HepG2 (cell line): Measurements from ENCODE around the gene CHRM2. TPM values are rescaled to one million over a fixed set of nuclear protein-coding genes. Genes with fewer than 3 reads are reported as not detected.

Experiments
- ATAC-seq: fragments of 200-7000 bp; cut with Tn5 transposase; 3 replicates; pipeline ENCODE4 v1.9.1; 2020; ENCODE audit warnings: mild to moderate bottlenecking, moderate library complexity
- BruUV-seq: library from RNA; stranded (reverse); fragments of 400-500 nt; replicated peaks from 2 replicates; lab custom pipeline; 2021; lab: Mats Ljungman, UMichigan
- CTCF ChIA-PET: fragments of 300-600 bp; formaldehyde crosslinking; extraction: SDS; loops from one replicate; lab custom pipeline; 2021; ENCODE audit warnings: low total read pairs, inconsistent platforms, low intra/inter-chr PET ratio; lab: Yijun Ruan, JAX
- POLR2A ChIA-PET: fragments of 350-600 bp; sonication (Branson Sonifier 250); formaldehyde crosslinking; loops from one replicate; lab custom pipeline; 2020; ENCODE audit warnings: antibody characterized with exemption, inconsistent platforms; lab: Yijun Ruan, JAX
- DNase-seq: peaks from one replicate; pipeline ENCODE4 v3.0.0-alpha.2; 2015; ENCODE audit warnings: low spot score
- FAIRE-seq: peaks from 3 replicates; lab custom pipeline; 2011; peaks lifted over from hg19 to GRCh38; lab: Jason Lieb, UNC
- H2AFZ ChIP-seq: one replicate; pipeline ENCODE4 v1.6.1; 2011; ENCODE audit warnings: low read length, inconsistent platforms
- H3K27ac ChIP-seq: fragments of 300-600 bp; 3 replicates; pipeline ENCODE4 v1.8.0; 2011; ENCODE audit warnings: mixed run types, mild to moderate bottlenecking, mixed read lengths, low read length, inconsistent platforms; ENCODE audit not compliant: insufficient read depth; ENCODE audit errors: extremely low read length
- H3K27me3 ChIP-seq, 2 experiments: fragments of 200-600 bp in 1 of 2; 2 replicates in 1 of 2; 3 replicates in 1 of 2; pipeline versions ENCODE4 v1.6.0 to v1.8.0; 2011; ENCODE audit warnings: low read length in 2 of 2, mild to moderate bottlenecking in 2 of 2, moderate library complexity in 2 of 2, inconsistent platforms in 1 of 2; ENCODE audit not compliant: insufficient read depth in 2 of 2, control insufficient read depth in 1 of 2
- H3K36me3 ChIP-seq, 2 experiments: fragments of 200-600 bp in 1 of 2; replicated peaks in 1 of 2; 2 replicates in 1 of 2; 3 replicates in 1 of 2; pipeline versions ENCODE4 v1.5.1 to v1.8.0; 2011; ENCODE audit warnings: low read length in 2 of 2, inconsistent platforms in 1 of 2; ENCODE audit not compliant: insufficient read depth in 2 of 2, control insufficient read depth in 1 of 2
- H3K4me1 ChIP-seq: 2 replicates; pipeline ENCODE4 v1.5.1; 2012; ENCODE audit warnings: low read length, inconsistent platforms; ENCODE audit not compliant: insufficient read depth
- H3K4me2 ChIP-seq: 2 replicates; pipeline ENCODE4 v1.6.0; 2011; ENCODE audit warnings: low read depth, low read length, inconsistent platforms
- H3K4me3 ChIP-seq, 3 experiments: fragments of 200-600 bp in 1 of 3; sonication (generic), shearing (Covaris generic) in 1 of 3; replicated peaks in 1 of 3; 2 replicates each; pipeline ENCODE4 v1.5.1; 2011 to 2016; ENCODE audit warnings: low read length in 3 of 3, inconsistent platforms in 2 of 3, low read depth in 2 of 3, mild to moderate bottlenecking in 2 of 3, control low read depth in 1 of 3, mixed read lengths in 1 of 3; ENCODE audit not compliant: insufficient read depth in 1 of 3
- H3K79me2 ChIP-seq: one replicate; pipeline ENCODE4 v1.6.1; 2011; ENCODE audit warnings: low read length, inconsistent platforms; ENCODE audit not compliant: insufficient read depth
- H3K9ac ChIP-seq: 2 replicates; pipeline ENCODE4 v1.6.0; 2011; ENCODE audit warnings: mild to moderate bottlenecking, low read depth, low read length, inconsistent platforms; ENCODE audit not compliant: insufficient read depth
- H3K9me3 ChIP-seq: 2 replicates; pipeline ENCODE4 v1.5.1; 2012; ENCODE audit warnings: mild to moderate bottlenecking, low read length
- H4K20me1 ChIP-seq: 2 replicates; pipeline ENCODE4 v1.6.0; 2011; ENCODE audit warnings: inconsistent platforms, mild to moderate bottlenecking, low read length, moderate library complexity; ENCODE audit not compliant: insufficient read depth
- CEBPG ChIP-seq: IDR thresholded peaks from 2 replicates; pipeline ENCODE4 v1.6.1; 2016
- ESRRA ChIP-seq: sonication (generic); formaldehyde crosslinking; IDR thresholded peaks from 2 replicates; pipeline ENCODE4 v1.5.1; 2020; ENCODE audit warnings: mild to moderate bottlenecking, low read depth, missing genetic modification reagents
- FOXA1 ChIP-seq, 2 experiments: fragments of 450-650 bp in 1 of 2; sonication (generic) in 1 of 2; formaldehyde crosslinking in 1 of 2; IDR thresholded peaks; 2 replicates each; pipeline versions ENCODE4 v1.4.0 to v1.6.1; 2016 to 2020; ENCODE audit warnings: missing genetic modification reagents in 1 of 2
- HNRNPL ChIP-seq: fragments of 200-400 bp; formaldehyde crosslinking; IDR thresholded peaks from 2 replicates; pipeline ENCODE4 v1.6.1; 2017; ENCODE audit warnings: mild to moderate bottlenecking, low read depth, low read length
- JUND ChIP-seq: sonication (generic); formaldehyde crosslinking; IDR thresholded peaks from 2 replicates; pipeline ENCODE4 v1.8.0; 2022; ENCODE audit warnings: mild to moderate bottlenecking, missing genetic modification reagents
- KDM1A ChIP-seq: IDR thresholded peaks from 2 replicates; pipeline ENCODE4 v1.6.1; 2016; ENCODE audit warnings: missing compliant biosample characterization
- KDM6A ChIP-seq: IDR thresholded peaks from 2 replicates; pipeline ENCODE4 v1.6.1; 2016; ENCODE audit warnings: low read depth
- MATR3 ChIP-seq: sonication (generic); formaldehyde crosslinking; IDR thresholded peaks from 2 replicates; pipeline ENCODE4 v1.4.0; 2020; ENCODE audit warnings: missing genetic modification reagents
- MED1 ChIP-seq: sonication (generic); formaldehyde crosslinking; IDR thresholded peaks from 2 replicates; pipeline ENCODE4 v1.4.0; 2020; ENCODE audit warnings: missing genetic modification reagents
- MNT ChIP-seq: fragments of 450-650 bp; IDR thresholded peaks from 2 replicates; pipeline ENCODE4 v1.6.1; 2016
- NFYC ChIP-seq: IDR thresholded peaks from 2 replicates; pipeline ENCODE4 v1.6.1; 2016; ENCODE audit warnings: missing genetic modification reagents, missing compliant biosample characterization
- TEAD3 ChIP-seq: optimal IDR thresholded peaks from 2 replicates; pipeline ENCODE3; 2016; ENCODE audit warnings: borderline replicate concordance
- TEF ChIP-seq: sonication (generic); formaldehyde crosslinking; IDR thresholded peaks from 2 replicates; pipeline ENCODE4 v1.5.0; 2020; ENCODE audit warnings: missing genetic modification reagents
- XBP1 ChIP-seq: sonication (generic); formaldehyde crosslinking; IDR thresholded peaks from 2 replicates; pipeline ENCODE4 v1.5.0; 2020; ENCODE audit warnings: missing genetic modification reagents
- ZNF205 ChIP-seq: IDR thresholded peaks from 2 replicates; pipeline ENCODE4 v1.6.1; 2018; ENCODE audit warnings: missing biosample characterization, missing genetic modification reagents
- ZNF275 ChIP-seq: sonication (generic); formaldehyde crosslinking; IDR thresholded peaks from 2 replicates; pipeline ENCODE4 v1.8.0; 2022; ENCODE audit warnings: missing genetic modification reagents, mild to moderate bottlenecking, inconsistent platforms, borderline replicate concordance
- ZNF557 ChIP-seq: sonication (generic); formaldehyde crosslinking; IDR thresholded peaks from 2 replicates; pipeline ENCODE4 v1.4.0; 2020; ENCODE audit warnings: missing genetic modification reagents
- WGBS: methylation state at CpG from one replicate; pipeline ENCODE4 v1.1.6; 2017; ENCODE audit warnings: low lambda C conversion rate; 5-methylcytosine and 5-hydroxymethylcytosine counted together
- in situ Hi-C: cut with HindIII; loops from 2 replicates; pipeline ENCODE4 v1.10.0; 2017; ENCODE audit warnings: low pct_unique_long_range_greater_than_20kb; ENCODE audit not compliant: extremely low pct_ligation_motif_present
- intact Hi-C: fragments of 100-400 bp; cut with micrococcal nuclease; formaldehyde crosslinking; loops from one replicate; pipeline ENCODE4 v1.10.0; 2022; ENCODE audit not compliant: unreplicated experiment
- polyA plus RNA-seq, 8 experiments: library from polyadenylated mRNA; depleted of rRNA in 3 of 8; stranded (reverse) in 7 of 8; unstranded in 1 of 8; fragments of >200 nt; fragmentation: Illumina TruSeq in 4 of 8; extraction: Trizol in 4 of 8; gene quantifications; 2 replicates each; pipeline versions ENCODE4 v1.2.1 to v1.2.3, GENCODE V29; 2011 to 2016; ENCODE audit warnings: low read depth in 4 of 8, missing spikeins in 1 of 8, mixed read lengths in 1 of 8; ENCODE audit not compliant: insufficient read depth in 1 of 8
- total RNA-seq, 5 experiments: library from RNA; depleted of rRNA; stranded (reverse); fragments of >200 nt; fragmentation: Illumina TruSeq; extraction: Trizol; gene quantifications; 2 replicates each; pipeline ENCODE4 v1.2.3, GENCODE V29; 2016; ENCODE audit warnings: low read depth in 1 of 5

The CHRM2 gene
- total and polyA plus RNA-seq, 2 of the 13 experiments (the other 11 are each of a cell fraction or from before 2014, with no cell fraction given) = not detected

- in situ Hi-C loops = no loop called here
Measured at GRCh38 chr7:136900005-136900404, 31.6 kb downstream of the CHRM2 start.

More at GRCh38 chr7:136900005-136900404, 31.6 kb downstream of the CHRM2 start:
- H3K79me2 ChIP-seq = no peaks in the 10 kb centered on the region
- no TSS peak for BruUV-seq
- H3K36me3 ChIP-seq = no peaks in the 10 kb centered on the region
- H3K4me2 ChIP-seq = no peak overlapping the region
- H3K9ac ChIP-seq = no peak overlapping the region
- H4K20me1 ChIP-seq = no peaks in the 10 kb centered on the region
- H3K27me3 ChIP-seq = no peaks in the 10 kb centered on the region
- TF ChIP-seq ZNF557 = no peak
- TF ChIP-seq KDM1A (CRISPR knock-in tag) = no peak
- no peak for TF ChIP-seq HNRNPL
- TF ChIP-seq ZNF205 (CRISPR knock-in tag) = no peak
- no peak for TF ChIP-seq TEAD3
- TF ChIP-seq MNT = no peak
- TF ChIP-seq FOXA1 (IDR thresholded peaks at IDR 0.05) = no peak
- TF ChIP-seq FOXA1 (CRISPR knock-in tag; IDR thresholded peaks at IDR 0.05) = no peak
- no peak for TF ChIP-seq ESRRA (CRISPR knock-in tag)
- TF ChIP-seq MATR3 (CRISPR knock-in tag) = no peak
- no peak for TF ChIP-seq MED1
- no peak for TF ChIP-seq NFYC
- no peak for TF ChIP-seq CEBPG
- TF ChIP-seq ZNF275 (CRISPR knock-in tag) = no peak
- no peak for TF ChIP-seq JUND (CRISPR knock-in tag)
- TF ChIP-seq KDM6A (CRISPR knock-in tag) = no peak
- no peak for TF ChIP-seq TEF (CRISPR knock-in tag)
- no peak for TF ChIP-seq XBP1 (CRISPR knock-in tag)
- FAIRE-seq (no peak), DNase-seq (no peak), ATAC-seq (no peak)
- H2AFZ ChIP-seq = no peak overlapping the region
- POLR2A ChIA-PET = no interaction called here
- WGBS = 9% methylated on average over 1 of the region's 1 CpG
- no peak overlapping the region for H3K4me3 ChIP-seq
- H3K9me3 ChIP-seq = no peaks in the 10 kb centered on the region
- H3K4me1 ChIP-seq = no peaks in the 10 kb centered on the region
- CTCF ChIA-PET = no interaction called here
- intact Hi-C loops = no loop called here
- no peak overlapping the region for H3K27ac ChIP-seq
